GM12874 (cell line): Measurements from ENCODE around the gene LDLR.

ENCODE experiments used
- CTCF ChIP-seq: IDR thresholded peaks from 2 replicates; pipeline ENCODE4 v1.5.1; 2011; ENCODE audit warnings: low read depth, mild to moderate bottlenecking, control low read depth, low read length, moderate library complexity; ENCODE audit not compliant: insufficient read depth

Gene LDLR

DNA sequence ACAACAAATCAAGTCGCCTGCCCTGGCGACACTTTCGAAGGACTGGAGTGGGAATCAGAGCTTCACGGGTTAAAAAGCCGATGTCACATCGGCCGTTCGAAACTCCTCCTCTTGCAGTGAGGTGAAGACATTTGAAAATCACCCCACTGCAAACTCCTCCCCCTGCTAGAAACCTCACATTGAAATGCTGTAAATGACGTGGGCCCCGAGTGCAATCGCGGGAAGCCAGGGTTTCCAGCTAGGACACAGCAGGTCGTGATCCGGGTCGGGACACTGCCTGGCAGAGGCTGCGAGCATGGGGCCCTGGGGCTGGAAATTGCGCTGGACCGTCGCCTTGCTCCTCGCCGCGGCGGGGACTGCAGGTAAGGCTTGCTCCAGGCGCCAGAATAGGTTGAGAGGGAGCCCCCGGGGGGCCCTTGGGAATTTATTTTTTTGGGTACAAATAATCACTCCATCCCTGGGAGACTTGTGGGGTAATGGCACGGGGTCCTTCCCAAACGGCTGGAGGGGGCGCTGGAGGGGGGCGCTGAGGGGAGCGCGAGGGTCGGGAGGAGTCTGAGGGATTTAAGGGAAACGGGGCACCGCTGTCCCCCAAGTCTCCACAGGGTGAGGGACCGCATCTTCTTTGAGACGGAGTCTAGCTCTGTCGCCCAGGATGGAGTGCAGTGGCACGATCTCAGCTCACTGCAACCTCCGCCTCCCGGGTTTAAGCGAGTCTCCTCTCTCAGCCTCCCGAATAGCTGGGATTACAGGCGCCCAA, at the start of gene LDLR:
Gene LDLR (plus strand): TSS at position 210 of the 760 bp plus-strand sequence. CDS start 86 bp downstream, at position 296.
- TF ChIP-seq CTCF, result no peak

DNA sequence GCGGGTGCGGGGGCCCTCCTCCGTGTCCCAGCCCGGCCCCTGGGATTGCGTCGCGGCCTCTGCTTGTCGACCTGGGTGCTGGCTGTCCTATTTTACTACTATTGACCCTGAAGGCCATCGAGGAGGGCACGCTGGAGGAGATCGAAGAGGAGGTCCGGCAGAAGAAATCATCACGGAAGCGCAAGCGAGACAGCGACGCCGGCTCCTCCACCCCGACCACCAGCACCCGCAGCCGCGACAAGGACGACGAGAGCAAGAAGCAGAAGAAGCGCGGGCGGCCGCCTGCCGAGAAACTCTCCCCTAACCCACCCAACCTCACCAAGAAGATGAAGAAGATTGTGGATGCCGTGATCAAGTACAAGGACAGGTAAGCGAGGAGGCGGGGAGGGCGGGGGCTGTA, 48.1 kb upstream of the LDLR start:
- TF ChIP-seq CTCF, result no peak

GRCh38 chr19:11041966-11042627, 47.2 kb upstream of the LDLR start:
- no peak for TF ChIP-seq CTCF

- TF ChIP-seq CTCF, result no peak
Observed at GRCh38 chr19:11044431-11044830, 44.8 kb upstream of the LDLR start.

- TF ChIP-seq CTCF, result no peak
Observed at GRCh38 chr19:11045536-11045935, 43.7 kb upstream of the LDLR start.

DNA sequence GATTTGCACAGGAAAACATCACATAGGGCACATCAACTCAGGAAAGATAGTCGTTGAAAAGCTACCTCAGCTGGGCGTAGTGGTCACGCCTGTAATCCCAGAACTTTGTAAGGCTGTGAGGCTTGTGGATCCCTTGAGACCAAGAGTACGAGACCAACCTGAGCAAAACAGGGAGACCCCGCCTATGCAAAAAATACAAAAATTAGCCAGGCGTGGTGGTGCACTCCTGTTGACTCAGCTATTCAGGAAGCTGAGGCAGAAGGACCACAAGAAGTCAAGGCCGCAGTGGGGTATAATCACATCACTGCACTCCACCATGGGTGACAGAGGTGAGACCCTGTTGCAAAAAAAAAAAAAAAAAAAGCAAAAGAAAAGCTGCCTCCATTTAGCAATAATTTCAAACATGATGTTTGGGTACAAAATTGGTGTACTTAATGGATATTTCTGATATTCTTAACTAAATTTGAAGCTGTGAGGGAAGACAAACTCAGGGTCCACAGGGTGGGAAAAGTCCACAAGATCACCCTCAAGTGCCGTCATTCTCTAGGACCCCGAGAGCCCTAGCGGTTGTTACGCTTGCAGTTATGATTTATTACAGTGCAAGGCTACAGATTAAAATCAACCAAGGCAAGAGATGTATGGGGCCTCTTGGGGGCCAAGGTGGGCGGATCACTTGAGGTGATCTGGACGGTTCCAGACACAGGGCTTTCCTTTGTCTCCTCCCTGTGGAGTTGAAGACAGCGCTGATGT, 42.5 kb upstream of the LDLR start:
- no peak for TF ChIP-seq CTCF

GRCh38 chr19:11047866-11048265, 41.4 kb upstream of the LDLR start:
- TF ChIP-seq CTCF, result no peak
